GM18520 (cell line): ENCODE results near the gene LORICRIN.
"Not testable (repeated sequence)": the region's sequence is repeated elsewhere in the genome, so short reads cannot be mapped to it uniquely, and the experiment has no call there.

ENCODE experiments used
- ATAC-seq: cut with Tn5 transposase; IDR thresholded peaks from one replicate; pipeline ENCODE4 v1.9.1; 2021; ENCODE audit not compliant: unreplicated experiment

Gene LORICRIN, protein sequence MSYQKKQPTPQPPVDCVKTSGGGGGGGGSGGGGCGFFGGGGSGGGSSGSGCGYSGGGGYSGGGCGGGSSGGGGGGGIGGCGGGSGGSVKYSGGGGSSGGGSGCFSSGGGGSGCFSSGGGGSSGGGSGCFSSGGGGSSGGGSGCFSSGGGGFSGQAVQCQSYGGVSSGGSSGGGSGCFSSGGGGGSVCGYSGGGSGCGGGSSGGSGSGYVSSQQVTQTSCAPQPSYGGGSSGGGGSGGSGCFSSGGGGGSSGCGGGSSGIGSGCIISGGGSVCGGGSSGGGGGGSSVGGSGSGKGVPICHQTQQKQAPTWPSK

GRCh38 chr1:153259387-153259786 is at the start of gene LORICRIN:
TSS of gene LORICRIN (plus strand) at chr1:153259687. CDS start at chr1:153260950, 1,263 bp downstream.
- no peak for ATAC-seq

DNA sequence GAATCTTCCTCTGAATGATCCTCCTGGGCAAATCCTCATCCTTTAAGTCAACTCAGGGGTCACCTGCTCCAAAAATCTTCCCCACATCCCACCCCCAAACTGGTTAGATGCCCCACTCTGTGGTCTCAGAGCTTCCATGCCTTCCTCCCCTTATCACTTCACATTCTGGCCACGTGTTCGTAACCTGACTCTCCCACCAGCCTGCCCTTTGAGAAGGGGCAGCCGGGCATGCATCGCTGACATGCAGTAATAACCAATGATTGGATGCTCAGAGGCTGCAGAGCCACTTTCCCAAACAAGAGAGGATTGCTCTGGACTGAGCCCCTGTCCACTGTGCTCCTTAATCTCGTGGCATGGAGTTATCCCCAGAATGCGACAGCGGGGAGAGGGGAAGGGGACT is 49.3 kb upstream of the LORICRIN start:
- ATAC-seq: no peak

- no peak for ATAC-seq
Observed at GRCh38 chr1:153212201-153212600, 47.3 kb upstream of the LORICRIN start.

GRCh38 chr1:153213519-153213918 is 46.0 kb upstream of the LORICRIN start:
- no peak for ATAC-seq

- ATAC-seq: no peak
Observed at GRCh38 chr1:153217212-153217611, 42.3 kb upstream of the LORICRIN start, which contains the start of gene PRR9. TSS of gene PRR9 (plus strand) at chr1:153217584. CDS start at chr1:153218145, 561 bp downstream.

DNA sequence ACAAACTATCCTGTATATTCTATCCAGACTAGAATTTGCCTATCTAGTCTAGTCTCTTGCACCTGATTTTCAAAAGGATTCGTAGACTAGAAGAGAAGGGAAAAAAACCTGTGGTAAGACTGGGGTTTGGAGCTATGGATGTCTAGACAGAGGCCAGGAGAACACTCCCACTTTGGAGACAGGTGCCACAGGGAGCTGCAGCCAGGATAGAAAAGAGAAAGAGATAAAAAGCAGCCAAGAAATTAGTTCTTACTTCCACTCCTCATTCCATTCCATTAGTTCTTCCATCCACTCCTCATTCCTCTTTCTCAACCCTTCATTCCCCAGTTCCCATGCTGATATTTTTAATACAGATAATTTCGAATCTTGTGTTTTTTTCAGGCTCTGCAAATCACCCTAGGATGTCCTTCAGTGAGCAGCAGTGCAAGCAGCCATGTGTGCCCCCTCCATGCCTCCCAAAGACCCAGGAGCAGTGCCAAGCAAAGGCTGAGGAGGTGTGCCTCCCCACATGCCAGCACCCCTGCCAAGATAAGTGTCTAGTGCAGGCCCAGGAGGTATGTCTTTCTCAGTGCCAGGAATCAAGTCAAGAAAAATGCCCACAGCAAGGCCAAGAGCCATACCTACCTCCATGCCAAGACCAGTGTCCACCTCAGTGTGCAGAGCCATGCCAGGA is 41.6 kb upstream of the LORICRIN start:
- no peak for ATAC-seq

DNA sequence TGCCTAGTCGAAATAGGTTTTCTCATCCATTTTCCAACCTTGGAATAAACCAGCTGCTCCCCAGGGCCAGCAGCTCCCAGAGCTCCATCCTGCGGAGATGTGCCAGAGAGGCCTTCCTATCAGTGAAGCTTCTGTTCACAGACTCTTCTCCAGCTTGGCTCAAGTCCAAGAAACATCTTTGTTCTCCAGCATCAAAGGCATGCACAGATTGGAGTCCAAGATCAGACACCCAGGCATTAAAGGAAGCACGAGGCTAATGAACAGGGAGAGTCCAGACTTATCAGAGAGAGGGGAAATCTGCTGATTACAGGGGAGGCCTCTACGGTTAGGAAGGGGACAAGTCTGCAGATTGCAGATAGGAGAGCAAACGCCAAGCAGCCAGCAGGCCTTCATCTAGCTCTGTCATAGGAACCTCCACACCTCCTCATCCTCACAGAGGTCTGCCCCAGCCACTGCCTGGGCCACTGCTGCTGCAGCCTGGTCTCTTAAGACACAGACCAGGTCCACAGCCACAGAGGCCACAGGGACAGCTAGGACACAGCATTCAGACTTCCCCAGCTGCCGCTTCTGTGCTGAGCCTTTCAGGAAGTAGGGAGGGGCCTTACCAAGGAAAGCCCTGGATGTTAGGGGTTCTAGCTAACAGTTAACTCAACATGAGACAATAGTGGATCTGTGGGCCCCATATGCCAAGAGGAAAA is 38.7 kb upstream of the LORICRIN start:
- ATAC-seq: no peak

- ATAC-seq: not testable (repeated sequence)
Observed at GRCh38 chr1:153223040-153223891, 36.2 kb upstream of the LORICRIN start.

GRCh38 chr1:153227810-153228209 is 31.7 kb upstream of the LORICRIN start:
- no peak for ATAC-seq

DNA sequence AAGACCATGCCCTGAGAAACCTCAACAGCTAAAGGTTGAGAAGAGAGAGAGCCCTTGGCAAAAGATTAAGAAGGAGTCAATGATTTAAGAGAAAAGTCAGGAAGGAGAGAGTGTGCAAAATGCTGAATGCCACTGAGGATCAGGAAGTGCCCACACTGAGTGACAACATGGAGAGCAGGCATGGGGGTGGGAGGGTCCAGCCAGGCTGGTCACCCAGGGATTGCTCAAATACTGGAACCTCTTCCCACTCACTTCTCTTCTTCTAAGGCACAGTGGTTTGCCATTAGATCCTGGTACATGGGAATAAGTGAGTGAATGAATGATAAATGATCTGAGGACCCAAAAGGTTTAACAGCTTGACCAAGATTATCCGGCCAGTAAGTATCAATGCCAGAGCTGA is 31.0 kb upstream of the LORICRIN start:
- no peak for ATAC-seq

- ATAC-seq: not testable (repeated sequence)
Observed at GRCh38 chr1:153229076-153229829, 30.2 kb upstream of the LORICRIN start.

DNA sequence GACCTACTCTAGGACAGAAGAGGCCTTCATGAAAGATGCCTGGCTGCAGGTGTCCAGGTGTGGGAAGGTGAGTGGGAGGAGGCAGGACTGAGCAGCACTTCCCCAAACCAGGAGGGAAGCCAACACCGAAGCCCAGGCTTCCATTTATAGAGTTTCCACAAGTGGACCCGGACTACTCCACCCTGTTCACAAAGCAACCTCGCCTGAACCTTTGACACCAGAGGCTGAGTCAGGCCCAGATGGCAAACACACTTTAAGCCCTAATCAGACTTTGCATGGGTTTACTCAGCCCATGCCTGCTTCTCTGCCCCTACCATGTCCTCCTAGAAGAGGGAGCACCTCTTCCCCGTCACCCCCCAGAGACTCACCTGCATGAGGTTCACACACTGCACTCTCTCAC is 28.1 kb upstream of the LORICRIN start:
- ATAC-seq: no peak

DNA sequence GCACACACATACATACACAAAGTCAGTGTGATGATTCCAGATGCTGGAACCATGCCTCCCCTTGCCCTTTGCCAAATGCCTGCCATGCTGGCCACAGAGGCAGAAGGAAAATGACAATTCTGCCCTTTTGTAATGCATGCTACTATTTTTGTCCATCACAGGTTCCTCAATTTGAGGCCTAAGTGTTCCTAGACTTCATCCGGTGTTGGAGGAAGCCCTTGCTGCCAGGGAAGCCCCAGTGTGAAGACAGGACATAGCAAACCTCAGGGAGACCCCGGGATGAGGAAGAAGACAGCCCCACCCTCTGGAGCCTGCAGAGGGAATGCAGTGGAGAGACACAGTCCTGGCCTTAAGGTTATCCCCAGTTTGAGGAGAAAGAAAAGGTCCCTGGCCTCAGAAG is 27.7 kb upstream of the LORICRIN start:
- no peak for ATAC-seq

- ATAC-seq: no peak
Observed at GRCh38 chr1:153232553-153232952, 26.9 kb upstream of the LORICRIN start.

DNA sequence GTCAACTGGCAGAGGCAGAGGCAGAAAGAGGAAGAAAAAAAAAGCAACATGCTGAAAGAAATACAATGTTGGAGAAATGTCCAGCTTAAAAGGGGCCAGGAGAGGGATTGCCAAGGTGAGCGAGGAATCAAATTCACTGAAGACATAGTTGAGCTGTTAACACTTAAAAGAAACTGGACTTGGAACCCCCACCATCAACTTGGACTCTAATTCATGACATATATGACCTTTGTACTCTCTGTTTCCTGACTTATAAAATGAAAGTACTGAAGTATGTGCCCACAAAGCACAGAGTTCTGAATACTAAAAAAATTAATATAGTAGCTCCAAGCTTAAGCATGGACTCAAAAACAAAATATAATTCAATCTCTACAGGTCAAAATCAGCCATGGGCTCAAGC is 26.0 kb upstream of the LORICRIN start:
- ATAC-seq: no peak

GRCh38 chr1:153238527-153238926 is 21.0 kb upstream of the LORICRIN start:
- no peak for ATAC-seq

- ATAC-seq: no peak
Observed at GRCh38 chr1:153242160-153242559, 17.3 kb upstream of the LORICRIN start.

DNA sequence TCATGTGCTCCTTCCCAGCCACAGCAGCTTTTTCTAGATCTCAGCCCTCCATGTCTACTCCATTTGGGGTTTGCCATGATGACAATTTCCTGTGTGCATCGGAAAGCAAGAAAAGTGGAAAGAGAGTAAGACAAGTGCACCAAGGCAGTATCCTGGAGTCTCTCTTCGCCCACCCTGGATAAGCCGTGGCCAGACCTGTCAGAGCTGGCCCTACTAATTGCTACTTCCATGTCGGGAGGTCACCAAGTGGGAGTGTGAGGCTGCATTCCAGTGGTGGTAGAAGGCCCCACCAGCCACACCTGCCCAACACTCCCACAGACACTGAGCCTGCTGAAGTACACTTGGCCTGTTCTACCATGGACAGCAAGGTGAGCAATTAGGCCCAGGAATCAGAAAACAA is 14.0 kb upstream of the LORICRIN start:
- no peak for ATAC-seq

DNA sequence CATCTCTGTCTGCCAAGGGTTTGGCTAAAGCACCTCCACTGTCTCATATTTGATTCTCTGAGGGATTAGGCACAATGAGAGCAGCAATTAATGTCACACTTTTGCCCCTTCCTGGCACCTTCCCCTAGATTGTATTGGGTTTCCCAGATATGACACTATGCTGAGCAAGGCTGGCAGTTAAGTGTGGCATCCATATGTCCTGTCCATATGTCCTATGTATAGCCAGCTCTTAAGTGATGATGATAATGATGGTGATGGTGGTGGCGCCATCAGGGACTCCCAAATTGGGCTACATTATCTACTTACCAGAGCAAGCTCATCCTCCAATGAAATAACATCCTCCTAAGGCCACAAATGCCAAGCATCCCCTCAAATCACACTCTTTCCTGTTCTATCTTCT is 13.5 kb upstream of the LORICRIN start:
- ATAC-seq: no peak

- ATAC-seq: no peak
Observed at GRCh38 chr1:153246825-153247224, 12.7 kb upstream of the LORICRIN start.
